ENCODE results near the gene EPG5.

The EPG5 gene

DNA sequence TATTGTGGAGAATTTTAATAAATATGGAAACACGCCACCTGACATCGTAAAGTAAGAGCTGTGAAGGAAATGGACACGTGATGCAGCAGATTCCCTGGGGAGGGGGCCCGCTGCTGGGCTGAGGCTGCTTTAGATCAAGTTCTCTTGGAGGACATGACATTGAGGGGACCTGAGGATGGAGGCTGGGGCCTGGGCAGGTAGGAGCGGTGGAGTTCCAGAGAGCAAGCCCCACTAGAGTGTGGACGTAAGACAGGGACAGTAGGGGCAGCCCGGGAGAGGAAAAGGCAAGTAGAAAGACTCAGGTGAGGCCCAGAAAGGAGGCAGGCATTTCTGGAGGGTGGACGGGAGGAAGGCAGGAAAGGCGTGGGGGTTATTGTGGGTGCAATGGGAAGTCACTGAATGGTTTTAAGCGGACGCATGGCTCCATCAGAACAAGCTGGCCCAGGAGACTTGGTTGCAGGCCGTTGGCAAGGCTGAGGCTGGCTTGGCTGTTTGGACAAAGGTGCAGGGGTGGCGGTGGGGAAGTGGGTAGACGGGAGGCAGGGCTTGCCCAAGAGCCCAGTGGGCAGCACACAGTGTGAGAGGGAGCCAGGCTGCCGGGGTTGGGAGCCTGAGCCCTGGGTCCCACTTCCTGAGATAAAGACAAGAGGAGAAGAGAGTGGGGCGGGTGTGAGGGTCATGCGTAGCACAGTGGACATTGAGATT, 125.9 kb downstream of the EPG5 start:
- TF ChIP-seq, protein P1, sequence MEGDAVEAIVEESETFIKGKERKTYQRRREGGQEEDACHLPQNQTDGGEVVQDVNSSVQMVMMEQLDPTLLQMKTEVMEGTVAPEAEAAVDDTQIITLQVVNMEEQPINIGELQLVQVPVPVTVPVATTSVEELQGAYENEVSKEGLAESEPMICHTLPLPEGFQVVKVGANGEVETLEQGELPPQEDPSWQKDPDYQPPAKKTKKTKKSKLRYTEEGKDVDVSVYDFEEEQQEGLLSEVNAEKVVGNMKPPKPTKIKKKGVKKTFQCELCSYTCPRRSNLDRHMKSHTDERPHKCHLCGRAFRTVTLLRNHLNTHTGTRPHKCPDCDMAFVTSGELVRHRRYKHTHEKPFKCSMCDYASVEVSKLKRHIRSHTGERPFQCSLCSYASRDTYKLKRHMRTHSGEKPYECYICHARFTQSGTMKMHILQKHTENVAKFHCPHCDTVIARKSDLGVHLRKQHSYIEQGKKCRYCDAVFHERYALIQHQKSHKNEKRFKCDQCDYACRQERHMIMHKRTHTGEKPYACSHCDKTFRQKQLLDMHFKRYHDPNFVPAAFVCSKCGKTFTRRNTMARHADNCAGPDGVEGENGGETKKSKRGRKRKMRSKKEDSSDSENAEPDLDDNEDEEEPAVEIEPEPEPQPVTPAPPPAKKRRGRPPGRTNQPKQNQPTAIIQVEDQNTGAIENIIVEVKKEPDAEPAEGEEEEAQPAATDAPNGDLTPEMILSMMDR (IDR thresholded peaks at IDR 0.05; ENCODE audit: insufficient read depth, low read length, poor library complexity, severe bottlenecking), result no peak
- H3K36me3 ChIP-seq (ENCODE audit: control insufficient read depth, insufficient read depth, low read length), result no peaks in the 10 kb centered on the region
- no peaks in the 10 kb centered on the region; the same call in 1 of the 2 replicates for H3K27me3 ChIP-seq (replicated peaks; ENCODE audit: control insufficient read depth, insufficient read depth, low read length)
- no peak for DNase-seq (ENCODE audit: extremely low read depth, insufficient read length)
- no peak overlapping the region for H3K4me3 ChIP-seq (replicated peaks; ENCODE audit: low read depth, low read length)

DNA sequence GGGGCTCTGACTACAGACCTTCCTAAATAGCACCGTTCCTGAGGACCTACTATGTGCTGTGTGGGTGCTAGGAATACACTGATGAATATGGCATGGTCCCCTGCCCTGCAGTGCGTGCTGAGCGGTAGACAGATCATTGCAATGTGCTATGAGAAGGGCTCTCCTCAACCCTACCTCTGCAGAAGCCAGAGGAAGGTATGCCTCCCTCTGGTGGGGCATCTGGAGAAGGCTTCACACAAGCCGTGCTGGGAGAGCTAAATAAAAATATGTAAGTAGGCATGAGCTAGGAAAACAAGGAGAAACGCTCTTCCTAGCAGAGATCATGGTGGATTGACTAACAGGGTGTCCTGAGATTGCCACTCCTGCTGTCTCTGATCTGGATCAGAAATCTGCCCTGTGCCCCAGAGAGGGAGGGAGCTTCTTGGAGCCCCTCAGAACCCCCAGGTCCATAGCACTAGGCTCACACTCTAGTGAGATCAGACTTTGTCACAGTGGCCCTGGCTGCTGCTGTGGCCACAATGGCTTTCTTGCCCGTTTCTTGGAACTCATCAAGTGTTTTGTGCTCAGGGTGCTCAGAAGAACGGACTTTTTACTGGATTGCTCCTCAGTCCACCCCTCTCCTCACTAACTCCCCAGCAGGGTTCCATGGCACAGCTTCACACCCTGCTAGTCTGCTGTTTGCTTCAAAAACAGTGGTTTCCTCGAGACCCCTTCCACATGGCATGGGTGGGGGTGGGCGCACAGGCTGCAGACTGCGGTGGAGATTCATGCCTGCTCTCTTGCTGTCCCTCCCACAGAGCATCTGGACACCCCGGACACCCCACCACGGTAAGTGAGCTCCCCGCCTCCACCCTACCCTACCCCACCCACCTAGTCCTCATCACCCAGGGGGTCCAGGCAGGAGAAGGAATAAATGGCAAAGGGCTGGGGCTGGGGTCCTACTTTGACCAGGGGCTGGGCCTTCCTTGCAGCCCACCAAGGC, 127.4 kb downstream of the EPG5 start:
- TF ChIP-seq, protein P1 (IDR thresholded peaks at IDR 0.05; ENCODE audit: insufficient read depth, low read length, poor library complexity, severe bottlenecking), result peak; percentile 36
- Histone ChIP-seq H3K27me3 (replicated peaks; ENCODE audit: control insufficient read depth, insufficient read depth, low read length) (no peaks in the 10 kb centered on the region; the same call in 1 of the 2 replicates), H3K36me3 (ENCODE audit: control insufficient read depth, insufficient read depth, low read length) (no peaks in the 10 kb centered on the region), H3K4me3 (replicated peaks; ENCODE audit: low read depth, low read length) (no peak overlapping the region)
- DNase-seq (ENCODE audit: extremely low read depth, insufficient read length), result no peak

DNA sequence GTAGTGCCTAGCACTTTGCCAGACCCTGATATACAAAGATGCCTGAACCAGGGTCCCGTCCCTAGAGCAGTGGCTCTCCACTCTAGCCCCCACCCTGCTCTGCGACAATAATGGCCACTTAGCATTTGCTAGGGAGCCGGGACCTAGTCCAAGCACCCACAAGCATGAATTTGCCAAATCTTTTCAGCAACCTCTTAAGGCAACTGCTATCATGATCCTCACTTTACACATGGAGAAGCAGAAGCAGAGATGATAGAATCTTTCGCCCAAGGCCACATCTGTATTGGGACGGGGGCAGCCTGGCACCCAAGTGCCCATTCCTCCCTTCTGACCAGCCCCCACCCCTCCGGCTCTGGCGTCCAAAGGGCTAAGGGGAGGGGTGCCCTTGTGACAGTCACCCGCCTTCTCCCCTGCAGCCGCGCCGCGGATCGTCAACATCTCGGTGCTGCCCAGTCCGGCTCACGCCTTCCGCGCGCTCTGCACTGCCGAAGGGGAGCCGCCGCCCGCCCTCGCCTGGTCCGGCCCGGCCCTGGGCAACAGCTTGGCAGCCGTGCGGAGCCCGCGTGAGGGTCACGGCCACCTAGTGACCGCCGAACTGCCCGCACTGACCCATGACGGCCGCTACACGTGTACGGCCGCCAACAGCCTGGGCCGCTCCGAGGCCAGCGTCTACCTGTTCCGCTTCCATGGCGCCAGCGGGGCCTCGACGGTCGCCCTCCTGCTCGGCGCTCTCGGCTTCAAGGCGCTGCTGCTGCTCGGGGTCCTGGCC, 128.6 kb downstream of the EPG5 start:
- DNase-seq (ENCODE audit: extremely low read depth, insufficient read length), result no peak

DNA sequence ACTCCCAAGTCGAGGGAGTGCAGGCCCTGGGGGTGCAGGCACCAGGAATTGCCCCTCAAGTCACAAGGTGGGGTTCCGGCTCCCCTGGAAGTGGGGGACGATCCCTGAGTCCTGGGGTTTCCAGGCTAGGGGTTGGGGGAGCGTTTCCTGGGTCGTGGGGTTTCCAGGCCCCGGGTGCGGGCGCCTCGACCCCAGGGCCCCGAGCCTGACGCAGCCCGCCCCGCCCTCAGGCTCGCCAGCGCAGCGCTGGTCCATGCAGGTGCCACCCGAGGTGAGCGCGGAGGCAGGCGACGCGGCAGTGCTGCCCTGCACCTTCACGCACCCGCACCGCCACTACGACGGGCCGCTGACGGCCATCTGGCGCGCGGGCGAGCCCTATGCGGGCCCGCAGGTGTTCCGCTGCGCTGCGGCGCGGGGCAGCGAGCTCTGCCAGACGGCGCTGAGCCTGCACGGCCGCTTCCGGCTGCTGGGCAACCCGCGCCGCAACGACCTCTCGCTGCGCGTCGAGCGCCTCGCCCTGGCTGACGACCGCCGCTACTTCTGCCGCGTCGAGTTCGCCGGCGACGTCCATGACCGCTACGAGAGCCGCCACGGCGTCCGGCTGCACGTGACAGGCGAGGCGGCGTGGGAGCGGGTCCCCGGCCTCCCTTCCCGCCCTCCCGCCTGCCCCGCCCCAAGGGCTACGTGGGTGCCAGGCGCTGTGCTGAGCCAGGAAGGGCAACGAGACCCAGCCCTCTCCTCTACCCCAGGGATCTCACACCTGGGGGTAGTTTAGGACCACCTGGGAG, 129.7 kb downstream of the EPG5 start:
- H3K36me3 ChIP-seq (ENCODE audit: control insufficient read depth, insufficient read depth, low read length), result no peaks in the 10 kb centered on the region
- DNase-seq (ENCODE audit: extremely low read depth, insufficient read length), result no peak
- no peaks in the 10 kb centered on the region; the same call in 1 of the 2 replicates for H3K27me3 ChIP-seq (replicated peaks; ENCODE audit: control insufficient read depth, insufficient read depth, low read length)
- TF ChIP-seq, protein P1 (IDR thresholded peaks at IDR 0.05; ENCODE audit: insufficient read depth, low read length, poor library complexity, severe bottlenecking), result no peak
- no peak overlapping the region for H3K4me3 ChIP-seq (replicated peaks; ENCODE audit: low read depth, low read length)

More for the DNA sequence above, 128.6 kb downstream of the EPG5 start:
- Histone ChIP-seq H3K36me3 (ENCODE audit: control insufficient read depth, insufficient read depth, low read length) (no peaks in the 10 kb centered on the region), H3K27me3 (replicated peaks; ENCODE audit: control insufficient read depth, insufficient read depth, low read length) (no peaks in the 10 kb centered on the region; the same call in 1 of the 2 replicates), H3K4me3 (replicated peaks; ENCODE audit: low read depth, low read length) (no peak overlapping the region)
- TF ChIP-seq, protein P1 (IDR thresholded peaks at IDR 0.05; ENCODE audit: insufficient read depth, low read length, poor library complexity, severe bottlenecking), result no peak
